ENCODE data around the gene USB1.

The USB1 gene

GRCh38 chr16:58049232-58050185 is 48.3 kb downstream of the USB1 start:
- no peak for DNase-seq (ENCODE audit: low spot score)

DNA sequence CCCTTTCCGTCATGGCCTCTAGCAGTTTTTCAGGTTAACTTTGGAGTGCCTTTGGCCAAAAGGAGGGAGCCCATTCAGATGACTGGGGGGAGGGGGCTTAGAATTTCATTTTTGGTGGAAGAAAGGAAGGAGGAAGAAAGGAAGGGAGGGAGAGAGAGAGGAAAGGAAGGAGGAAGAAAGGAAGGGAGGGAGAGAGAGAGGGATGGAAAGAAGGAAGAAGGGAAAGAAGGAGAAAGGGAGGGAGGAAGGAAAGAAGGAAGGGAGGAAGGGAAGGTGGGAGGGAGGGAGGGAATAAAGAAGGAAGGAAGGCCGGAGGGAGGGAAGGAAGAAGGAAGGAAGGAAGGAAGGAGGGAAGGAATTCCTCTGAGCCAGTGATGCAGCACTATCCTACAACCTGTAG is 50.1 kb downstream of the USB1 start:
- DNase-seq (ENCODE audit: low spot score): no peak

GRCh38 chr16:58051821-58052603 is 50.8 kb downstream of the USB1 start:
- no peak for DNase-seq (ENCODE audit: low spot score)

- no peak for DNase-seq (ENCODE audit: low spot score)
Measured at GRCh38 chr16:58053682-58054005, 52.4 kb downstream of the USB1 start.

- DNase-seq (ENCODE audit: low spot score): no peak
Measured at GRCh38 chr16:58054289-58054688, 53.1 kb downstream of the USB1 start.

- DNase-seq (ENCODE audit: low spot score): no peak
Measured at GRCh38 chr16:58056580-58056979, 55.4 kb downstream of the USB1 start.

DNA sequence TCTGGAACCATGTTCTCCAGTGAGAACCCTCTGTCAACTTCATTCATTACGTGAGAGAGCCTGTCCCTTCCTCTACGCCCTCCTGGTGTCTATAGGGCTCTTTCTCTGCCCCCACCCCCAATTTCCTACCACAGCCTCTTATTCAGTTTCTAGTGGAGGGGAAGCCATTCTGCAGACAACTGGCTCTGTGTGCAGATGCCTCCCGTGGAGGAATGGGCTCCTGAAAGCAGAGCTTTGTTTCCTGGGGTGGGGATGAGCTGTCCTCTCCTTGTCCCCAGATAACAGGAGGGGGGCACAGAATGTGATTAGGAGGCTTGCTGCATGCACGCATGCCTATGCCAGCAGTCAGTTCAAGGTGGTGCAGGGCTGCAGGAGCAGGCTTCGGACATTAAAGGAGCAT is 55.9 kb downstream of the USB1 start:
- DNase-seq (ENCODE audit: low spot score): no peak

GRCh38 chr16:58057784-58058183 is 56.6 kb downstream of the USB1 start:
- no peak for DNase-seq (ENCODE audit: low spot score)

DNA sequence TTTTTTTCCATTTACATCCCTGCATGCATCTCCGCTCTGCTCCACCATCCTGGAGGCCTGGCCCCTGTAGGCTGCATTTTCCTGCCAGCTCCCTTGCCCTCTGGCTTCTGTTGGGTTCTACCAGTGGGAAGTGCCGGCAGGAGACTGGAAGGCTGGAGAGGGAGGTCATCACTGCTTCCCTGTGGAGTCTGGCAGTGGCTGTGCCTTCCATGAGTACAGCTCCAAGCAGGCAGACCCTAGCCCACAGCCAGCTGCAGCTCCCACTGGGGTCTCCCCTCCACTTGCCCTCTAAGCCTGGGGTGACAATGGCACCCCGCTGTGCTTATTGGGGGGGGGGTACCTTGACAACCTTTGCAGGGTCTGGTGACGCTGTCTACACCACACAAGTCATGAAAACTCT is 61.6 kb downstream of the USB1 start:
- no peak for DNase-seq (ENCODE audit: low spot score)

- DNase-seq (ENCODE audit: low spot score): no peak
Measured at GRCh38 chr16:58063377-58064076, 62.3 kb downstream of the USB1 start.

- DNase-seq (ENCODE audit: low spot score): no peak
Measured at GRCh38 chr16:58070585-58070984, 69.4 kb downstream of the USB1 start.

Measured in left forelimb (tissue), 1 donor.